Activated naive CD8-positive, alpha-beta T cell treated with anti-CD3 and anti-CD28 coated beads for 36 hours (primary cell): ENCODE measurements around the gene HNRNPH3. TPM values are rescaled to one million over a fixed set of nuclear protein-coding genes. Genes with fewer than 3 reads are reported as not detected.

Experiments used
- DNase-seq: peaks from one replicate; pipeline ENCODE4 v3.0.0; 2021
- H3K27ac Mint-ChIP-seq: one replicate; pipeline ENCODE4 v1.8.0; 2022; ENCODE audit warnings: mild to moderate bottlenecking, moderate library complexity, mixed read lengths
- H3K27me3 Mint-ChIP-seq: one replicate; pipeline ENCODE4 v1.8.0; 2022; ENCODE audit warnings: mild to moderate bottlenecking, mixed read lengths
- H3K36me3 Mint-ChIP-seq: one replicate; pipeline ENCODE4 v1.8.0; 2021; ENCODE audit warnings: mild to moderate bottlenecking, mixed read lengths
- H3K4me1 Mint-ChIP-seq: one replicate; pipeline ENCODE4 v1.8.0; 2021; ENCODE audit warnings: mixed read lengths
- H3K4me3 Mint-ChIP-seq: one replicate; pipeline ENCODE4 v1.8.0; 2022; ENCODE audit warnings: mild to moderate bottlenecking, moderate library complexity, mixed read lengths
- H3K9me3 Mint-ChIP-seq: one replicate; pipeline ENCODE4 v1.8.0; 2022; ENCODE audit warnings: mixed read lengths
- total RNA-seq, 2 experiments: library from RNA; stranded (reverse); gene quantifications; one replicate each; pipeline ENCODE4 v1.2.3, GENCODE V29; 2021

The HNRNPH3 gene
- total RNA-seq, 2 experiments from 2014 or later: 160 to 165 TPM

DNA sequence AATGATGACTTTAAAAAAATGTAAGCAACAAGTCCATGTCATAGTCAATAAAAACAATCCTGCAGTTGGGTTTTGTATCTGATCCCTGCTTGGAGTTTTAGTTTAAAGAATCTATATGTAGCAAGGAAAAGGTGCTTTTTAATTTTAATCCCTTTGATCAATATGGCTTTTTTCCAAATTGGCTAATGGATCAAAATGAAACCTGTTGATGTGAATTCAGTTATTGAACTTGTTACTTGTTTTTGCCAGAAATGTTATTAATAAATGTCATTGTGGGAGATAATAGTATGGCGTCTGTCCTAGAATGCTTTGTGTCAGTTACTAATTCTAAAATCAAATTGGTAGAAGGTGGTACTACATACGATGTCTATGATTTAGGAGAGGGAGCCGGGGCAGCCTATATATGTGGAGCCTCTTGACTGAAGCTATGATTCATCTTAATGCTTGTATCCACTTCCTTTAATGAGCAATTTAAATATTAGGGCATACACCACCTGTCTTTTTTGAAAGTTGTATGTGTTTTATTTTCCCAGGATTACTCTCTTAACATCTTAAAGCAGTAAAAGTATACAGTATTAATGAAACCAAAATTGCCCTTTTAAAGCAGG is 11.1 kb downstream of the HNRNPH3 start:
- DNase-seq: no peak
- Mint-ChIP-seq H3K27me3 (no peaks in the 10 kb centered on the region), H3K4me3 (no peak overlapping the region), H3K4me1 (peaks cover 35% of the 10 kb centered on the region), H3K9me3 (no peaks in the 10 kb centered on the region), H3K36me3 (peaks cover 41% of the 10 kb centered on the region), H3K27ac (peak overlapping the region; percentile 31)

GRCh38 chr10:68345621-68346020 is 13.8 kb downstream of the HNRNPH3 start:
- Mint-ChIP-seq H3K27ac (no peak overlapping the region), H3K36me3 (peaks cover 24% of the 10 kb centered on the region), H3K9me3 (no peaks in the 10 kb centered on the region), H3K27me3 (no peaks in the 10 kb centered on the region), H3K4me3 (no peak overlapping the region), H3K4me1 (peaks cover 26% of the 10 kb centered on the region)
- no peak for DNase-seq

GRCh38 chr10:68346774-68347173 is 14.9 kb downstream of the HNRNPH3 start:
- Mint-ChIP-seq H3K36me3 (peaks cover 19% of the 10 kb centered on the region), H3K4me1 (peaks cover 18% of the 10 kb centered on the region), H3K9me3 (no peaks in the 10 kb centered on the region), H3K27ac (peak overlapping the region; percentile 63), H3K4me3 (no peak overlapping the region), H3K27me3 (no peaks in the 10 kb centered on the region)
- DNase-seq: no peak

DNA sequence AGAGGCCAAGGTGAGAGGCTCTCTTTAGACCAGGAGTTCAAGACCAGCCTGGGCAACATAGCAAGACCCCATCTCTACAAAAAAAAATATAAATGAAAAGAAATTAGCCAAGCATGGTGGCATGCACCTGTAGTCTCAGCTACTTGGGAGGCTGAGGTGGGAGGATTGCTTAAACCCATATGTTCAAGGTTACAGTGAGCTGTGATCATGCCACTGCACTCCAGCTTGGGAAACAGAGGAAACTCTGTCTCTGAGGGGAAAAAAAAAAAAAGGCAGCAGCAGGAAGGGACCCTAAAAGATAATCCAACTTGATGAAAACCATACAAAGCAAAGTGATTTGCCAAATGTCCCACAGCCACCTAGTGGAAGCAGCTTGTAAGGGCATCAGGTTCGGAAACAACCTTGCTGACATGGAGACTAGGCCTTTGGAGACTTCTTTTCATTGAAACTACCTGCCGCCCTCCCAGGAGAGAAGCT is 16.4 kb downstream of the HNRNPH3 start:
- peak; percentile 30 for DNase-seq
- H3K27ac Mint-ChIP-seq: peak overlapping the region; percentile 76
- no peaks in the 10 kb centered on the region for H3K9me3 Mint-ChIP-seq
- H3K4me3 Mint-ChIP-seq: no peak overlapping the region
- H3K4me1 Mint-ChIP-seq: peaks cover 13% of the 10 kb centered on the region
- H3K36me3 Mint-ChIP-seq: peaks cover 12% of the 10 kb centered on the region
- no peaks in the 10 kb centered on the region for H3K27me3 Mint-ChIP-seq

- no peaks in the 10 kb centered on the region for H3K9me3 Mint-ChIP-seq
- no peak for DNase-seq
- no peak overlapping the region for H3K27ac Mint-ChIP-seq
- H3K36me3 Mint-ChIP-seq: no peaks in the 10 kb centered on the region
- no peak overlapping the region for H3K4me3 Mint-ChIP-seq
- peaks cover 4% of the 10 kb centered on the region for H3K4me1 Mint-ChIP-seq
- no peaks in the 10 kb centered on the region for H3K27me3 Mint-ChIP-seq
Measured at GRCh38 chr10:68353537-68353936, 21.7 kb downstream of the HNRNPH3 start.

GRCh38 chr10:68359189-68359588 is 27.3 kb downstream of the HNRNPH3 start:
- Mint-ChIP-seq H3K9me3 (no peaks in the 10 kb centered on the region), H3K27ac (no peak overlapping the region), H3K4me3 (no peak overlapping the region), H3K27me3 (no peaks in the 10 kb centered on the region), H3K36me3 (no peaks in the 10 kb centered on the region), H3K4me1 (no peaks in the 10 kb centered on the region)
- DNase-seq: no peak

DNA sequence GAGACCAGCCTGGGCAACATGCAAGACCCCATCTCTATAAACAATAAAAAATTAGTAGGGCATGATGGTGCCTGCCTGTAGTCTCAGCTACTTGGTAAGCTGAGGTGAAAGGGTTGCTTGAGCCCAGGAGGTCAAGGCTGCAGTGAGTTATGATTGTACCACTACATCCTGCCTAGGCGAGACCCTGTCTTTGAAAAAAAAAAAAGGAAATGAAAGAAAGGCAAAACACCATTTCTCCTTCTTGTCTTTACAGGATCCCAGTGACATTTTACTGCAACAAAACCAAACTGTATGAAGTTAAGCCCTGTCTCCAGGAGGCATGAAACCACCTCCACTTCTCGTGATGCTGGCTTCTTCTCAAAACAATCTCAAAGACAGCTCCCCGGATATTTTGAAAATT is 30.7 kb downstream of the HNRNPH3 start:
- Mint-ChIP-seq H3K27me3 (no peaks in the 10 kb centered on the region), H3K4me3 (no peak overlapping the region), H3K4me1 (no peaks in the 10 kb centered on the region), H3K9me3 (no peaks in the 10 kb centered on the region), H3K36me3 (no peaks in the 10 kb centered on the region), H3K27ac (no peak overlapping the region)
- DNase-seq: no peak

DNA sequence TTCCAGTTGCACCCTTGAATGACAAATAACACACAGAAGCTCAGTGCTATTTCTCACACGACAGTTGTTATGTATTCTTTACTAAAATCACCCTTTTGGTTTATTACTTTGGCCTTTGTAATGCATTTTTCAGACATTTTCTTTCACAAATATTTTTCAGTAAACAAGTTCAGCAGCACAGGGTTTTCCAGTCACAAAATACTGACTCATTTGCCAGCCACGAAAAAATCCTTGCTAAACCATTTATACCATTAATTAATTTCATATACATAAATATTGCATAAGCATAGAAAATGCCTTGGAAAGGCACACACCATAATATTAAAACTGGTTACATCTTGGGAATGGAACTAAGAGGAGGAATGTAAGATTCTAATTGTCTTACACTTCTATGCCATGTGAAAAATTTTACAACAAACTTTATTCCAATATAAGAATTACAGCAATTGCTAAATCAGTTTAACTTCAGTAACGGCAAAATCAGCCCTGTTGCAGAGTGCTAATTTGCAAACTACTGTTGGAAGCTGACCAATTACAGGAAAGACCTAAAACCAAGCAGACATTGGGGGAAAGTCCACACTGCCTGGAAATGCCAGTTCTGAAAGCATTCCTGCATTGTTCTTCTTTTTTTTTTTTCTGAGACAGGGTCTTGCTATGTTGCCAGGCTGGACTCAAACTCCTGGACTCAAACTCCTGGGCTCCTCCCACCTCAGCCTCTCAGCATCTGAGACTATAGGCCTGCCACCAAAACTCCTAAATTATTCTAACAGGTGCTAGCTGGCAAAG is 32.4 kb downstream of the HNRNPH3 start:
- Mint-ChIP-seq H3K27ac (no peak overlapping the region), H3K9me3 (no peaks in the 10 kb centered on the region), H3K27me3 (no peaks in the 10 kb centered on the region), H3K4me1 (no peaks in the 10 kb centered on the region), H3K36me3 (no peaks in the 10 kb centered on the region), H3K4me3 (no peak overlapping the region)
- DNase-seq: no peak

- H3K4me1 Mint-ChIP-seq: no peaks in the 10 kb centered on the region
- H3K27ac Mint-ChIP-seq: peak overlapping the region; percentile 58
- DNase-seq: no peak
Measured at GRCh38 chr10:68365611-68366010, 33.7 kb downstream of the HNRNPH3 start.

DNA sequence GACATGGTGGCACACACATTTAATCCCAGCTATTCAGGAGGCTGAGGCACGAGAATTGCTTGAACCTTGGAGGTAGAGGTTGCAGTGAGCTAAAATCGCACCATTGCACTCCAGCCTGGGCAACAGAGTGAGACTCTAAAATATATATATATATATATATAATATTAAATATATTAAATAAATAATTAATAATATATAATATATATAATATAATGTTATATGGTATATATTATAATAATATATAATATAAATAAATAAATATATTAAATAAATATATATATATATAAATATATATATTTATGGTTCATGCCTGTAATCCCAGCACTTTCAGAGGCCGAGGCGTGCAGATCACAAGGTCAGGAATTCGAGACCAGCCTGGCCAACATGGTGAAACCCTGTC is 34.7 kb downstream of the HNRNPH3 start:
- no peak overlapping the region for H3K4me3 Mint-ChIP-seq
- no peaks in the 10 kb centered on the region for H3K27me3 Mint-ChIP-seq
- no peaks in the 10 kb centered on the region for H3K4me1 Mint-ChIP-seq
- H3K27ac Mint-ChIP-seq: no peak overlapping the region
- peaks cover 5% of the 10 kb centered on the region for H3K9me3 Mint-ChIP-seq
- H3K36me3 Mint-ChIP-seq: peaks cover 14% of the 10 kb centered on the region
- no peak for DNase-seq

More at GRCh38 chr10:68365611-68366010, 33.7 kb downstream of the HNRNPH3 start:
- Mint-ChIP-seq H3K36me3 (peaks cover 6% of the 10 kb centered on the region), H3K9me3 (peaks cover 2% of the 10 kb centered on the region), H3K27me3 (no peaks in the 10 kb centered on the region), H3K4me3 (no peak overlapping the region)

DNA sequence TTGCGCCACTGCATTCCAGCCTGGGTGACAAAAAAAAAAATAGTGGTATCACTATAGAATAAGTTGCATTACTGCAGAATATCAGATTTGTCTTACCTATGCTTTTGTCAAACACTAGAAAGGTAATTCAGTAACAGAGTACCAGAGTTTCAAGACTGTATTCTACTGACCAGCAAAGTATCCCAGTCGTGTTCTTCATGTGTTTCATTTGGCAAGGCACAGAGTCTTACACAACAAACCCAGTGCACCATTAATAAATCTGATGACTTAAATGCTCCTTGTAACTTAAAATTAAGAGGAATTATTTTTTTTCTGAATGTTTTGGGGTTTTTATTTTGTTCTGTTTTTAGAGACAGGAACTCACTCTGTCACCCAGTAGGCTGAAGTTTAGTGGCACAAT is 35.3 kb downstream of the HNRNPH3 start:
- no peaks in the 10 kb centered on the region for H3K4me1 Mint-ChIP-seq
- no peak overlapping the region for H3K27ac Mint-ChIP-seq
- no peak for DNase-seq
- H3K36me3 Mint-ChIP-seq: peaks cover 19% of the 10 kb centered on the region
- no peak overlapping the region for H3K4me3 Mint-ChIP-seq
- no peaks in the 10 kb centered on the region for H3K27me3 Mint-ChIP-seq
- peaks cover 7% of the 10 kb centered on the region for H3K9me3 Mint-ChIP-seq

DNA sequence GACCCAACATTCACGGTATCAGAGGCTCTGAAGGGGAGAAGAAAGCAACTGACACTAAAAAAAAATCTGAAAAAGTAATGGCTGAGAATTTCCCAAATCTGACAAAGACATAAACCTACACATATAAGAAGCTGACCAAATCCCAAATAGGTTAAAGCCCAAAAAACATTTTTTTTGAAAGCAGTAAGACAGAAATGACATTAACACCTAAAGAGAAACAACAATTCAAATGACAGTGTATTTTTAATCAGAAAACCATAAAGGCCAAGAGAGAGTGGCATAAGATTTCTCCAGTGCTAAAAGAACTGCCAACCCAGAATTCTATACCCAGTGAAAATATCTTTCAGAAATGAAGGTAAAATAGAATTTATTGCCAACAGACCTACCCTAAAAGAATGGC is 39.7 kb downstream of the HNRNPH3 start:
- H3K9me3 Mint-ChIP-seq: peaks cover 10% of the 10 kb centered on the region

GRCh38 chr10:68385740-68386139 is 53.9 kb downstream of the HNRNPH3 start:
- Mint-ChIP-seq H3K4me3 (no peak overlapping the region), H3K36me3 (no peaks in the 10 kb centered on the region), H3K9me3 (no peaks in the 10 kb centered on the region), H3K27ac (no peak overlapping the region), H3K4me1 (no peaks in the 10 kb centered on the region), H3K27me3 (no peaks in the 10 kb centered on the region)
- DNase-seq: no peak

More for the DNA sequence above, 39.7 kb downstream of the HNRNPH3 start:
- H3K27me3 Mint-ChIP-seq: no peaks in the 10 kb centered on the region
- no peak overlapping the region for H3K4me3 Mint-ChIP-seq
- peaks cover 51% of the 10 kb centered on the region for H3K36me3 Mint-ChIP-seq
- no peaks in the 10 kb centered on the region for H3K4me1 Mint-ChIP-seq
- H3K27ac Mint-ChIP-seq: no peak overlapping the region
- DNase-seq: no peak
